Measurements from ENCODE around the gene ASCC3.

ASCC3 gene

DNA sequence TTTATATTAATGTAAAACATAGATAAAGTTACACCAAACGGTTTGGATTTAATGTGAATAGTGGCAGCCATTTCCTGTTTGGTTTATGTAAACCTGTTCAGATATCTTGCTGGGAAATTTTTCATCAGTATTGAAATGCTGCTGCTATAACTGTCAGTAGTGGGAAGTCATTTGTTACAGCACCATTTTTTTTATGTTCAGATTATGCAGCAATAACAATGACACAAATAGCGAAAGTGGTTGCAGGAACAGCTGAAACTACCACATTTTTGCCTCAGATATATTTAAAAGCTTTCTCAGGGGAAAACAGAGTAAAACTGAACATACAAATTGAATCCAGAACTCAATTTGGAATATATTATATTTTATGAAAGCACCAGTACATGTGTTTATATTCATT, 287.6 kb downstream of the ASCC3 start:
- peaks cover 19% of the 10 kb centered on the region for H3K36me3 Mint-ChIP-seq (ENCODE audit: low read depth)
- no peak overlapping the region for H3K27ac Mint-ChIP-seq
- peaks cover 5% of the 10 kb centered on the region for H3K4me1 Mint-ChIP-seq
- no peaks in the 10 kb centered on the region for H3K27me3 Mint-ChIP-seq (ENCODE audit: low read depth)
- TF ChIP-seq, protein P1, sequence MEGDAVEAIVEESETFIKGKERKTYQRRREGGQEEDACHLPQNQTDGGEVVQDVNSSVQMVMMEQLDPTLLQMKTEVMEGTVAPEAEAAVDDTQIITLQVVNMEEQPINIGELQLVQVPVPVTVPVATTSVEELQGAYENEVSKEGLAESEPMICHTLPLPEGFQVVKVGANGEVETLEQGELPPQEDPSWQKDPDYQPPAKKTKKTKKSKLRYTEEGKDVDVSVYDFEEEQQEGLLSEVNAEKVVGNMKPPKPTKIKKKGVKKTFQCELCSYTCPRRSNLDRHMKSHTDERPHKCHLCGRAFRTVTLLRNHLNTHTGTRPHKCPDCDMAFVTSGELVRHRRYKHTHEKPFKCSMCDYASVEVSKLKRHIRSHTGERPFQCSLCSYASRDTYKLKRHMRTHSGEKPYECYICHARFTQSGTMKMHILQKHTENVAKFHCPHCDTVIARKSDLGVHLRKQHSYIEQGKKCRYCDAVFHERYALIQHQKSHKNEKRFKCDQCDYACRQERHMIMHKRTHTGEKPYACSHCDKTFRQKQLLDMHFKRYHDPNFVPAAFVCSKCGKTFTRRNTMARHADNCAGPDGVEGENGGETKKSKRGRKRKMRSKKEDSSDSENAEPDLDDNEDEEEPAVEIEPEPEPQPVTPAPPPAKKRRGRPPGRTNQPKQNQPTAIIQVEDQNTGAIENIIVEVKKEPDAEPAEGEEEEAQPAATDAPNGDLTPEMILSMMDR (IDR thresholded peaks at IDR 0.05; ENCODE audit: unreplicated experiment in 3 of 3), result no peak
- H3K9me3 Mint-ChIP-seq, result no peaks in the 10 kb centered on the region
- no peak overlapping the region for H3K4me3 Mint-ChIP-seq

DNA sequence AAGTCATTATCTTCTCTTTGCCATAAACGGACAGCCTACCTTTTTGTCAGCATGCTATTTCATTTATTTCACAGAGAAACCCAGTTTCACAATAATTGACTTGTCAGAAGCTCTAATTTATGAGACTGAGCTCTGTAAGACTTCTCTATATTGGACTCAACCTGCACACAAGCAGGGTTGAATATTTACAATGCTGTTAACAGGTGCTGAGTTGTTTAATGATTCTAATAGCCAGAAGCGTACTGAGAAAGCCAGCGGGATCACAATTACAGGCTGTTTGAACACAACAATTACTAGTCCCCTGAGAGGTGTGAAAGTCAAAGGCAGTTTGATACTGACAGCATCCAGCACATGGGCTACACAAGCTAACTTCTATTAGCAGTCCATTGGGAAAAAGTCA, 288.2 kb downstream of the ASCC3 start:
- Mint-ChIP-seq H3K9me3 (no peaks in the 10 kb centered on the region), H3K4me3 (no peak overlapping the region), H3K36me3 (ENCODE audit: low read depth) (peaks cover 21% of the 10 kb centered on the region), H3K27me3 (ENCODE audit: low read depth) (no peaks in the 10 kb centered on the region), H3K4me1 (peaks cover 5% of the 10 kb centered on the region), H3K27ac (peak overlapping the region in 1 of 3 experiments; percentile 12)
- TF ChIP-seq, protein P1 (IDR thresholded peaks at IDR 0.05; ENCODE audit: unreplicated experiment in 3 of 3), result no peak

GRCh38 chr6:100577425-100577824, 303.7 kb downstream of the ASCC3 start:
- TF ChIP-seq, protein P1 (IDR thresholded peaks at IDR 0.05; ENCODE audit: unreplicated experiment in 3 of 3), result no peak
- no peaks in the 10 kb centered on the region for H3K27me3 Mint-ChIP-seq (ENCODE audit: low read depth)
- H3K9me3 Mint-ChIP-seq, result peaks cover 8% of the 10 kb centered on the region
- no peak overlapping the region for H3K4me3 Mint-ChIP-seq
- H3K36me3 Mint-ChIP-seq (ENCODE audit: low read depth), result peaks cover 9% of the 10 kb centered on the region
- H3K4me1 Mint-ChIP-seq, result no peaks in the 10 kb centered on the region
- no peak overlapping the region for H3K27ac Mint-ChIP-seq

DNA sequence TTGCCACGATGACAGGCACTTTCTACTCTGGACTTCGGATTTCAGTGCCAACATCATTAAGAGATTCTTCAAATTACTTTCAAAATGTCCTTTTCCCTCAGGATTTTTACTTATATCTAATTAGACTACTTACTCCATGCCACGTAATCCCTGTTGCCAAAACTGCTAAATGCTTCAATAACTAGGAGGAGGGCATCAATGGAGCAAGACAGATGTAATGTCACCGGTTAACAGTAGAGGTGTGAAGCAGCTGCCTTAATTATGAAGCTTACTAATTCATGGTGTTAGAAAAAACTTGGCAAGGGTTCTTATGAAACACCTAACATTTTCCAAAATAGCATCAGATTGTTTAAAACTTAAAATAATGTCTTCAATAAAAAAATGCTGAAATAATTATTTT, 305.2 kb downstream of the ASCC3 start:
- Mint-ChIP-seq H3K4me3 (no peak overlapping the region), H3K36me3 (ENCODE audit: low read depth) (peaks cover 12% of the 10 kb centered on the region), H3K27ac (no peak overlapping the region), H3K27me3 (ENCODE audit: low read depth) (no peaks in the 10 kb centered on the region), H3K4me1 (no peaks in the 10 kb centered on the region), H3K9me3 (peaks cover 8% of the 10 kb centered on the region)
- TF ChIP-seq, protein P1 (IDR thresholded peaks at IDR 0.05; ENCODE audit: unreplicated experiment in 3 of 3), result no peak

- Mint-ChIP-seq H3K4me1 (no peaks in the 10 kb centered on the region), H3K27me3 (ENCODE audit: low read depth) (no peaks in the 10 kb centered on the region), H3K4me3 (no peak overlapping the region), H3K36me3 (ENCODE audit: low read depth) (peaks cover 23% of the 10 kb centered on the region), H3K27ac (no peak overlapping the region), H3K9me3 (peaks cover 14% of the 10 kb centered on the region)
- TF ChIP-seq, protein P1 (IDR thresholded peaks at IDR 0.05; ENCODE audit: unreplicated experiment in 3 of 3), result no peak
These were observed 306.3 kb downstream of the ASCC3 start for GRCh38 chr6:100574836-100575235.

GRCh38 chr6:100573166-100573565, 308.0 kb downstream of the ASCC3 start:
- Mint-ChIP-seq H3K4me1 (no peaks in the 10 kb centered on the region), H3K36me3 (ENCODE audit: low read depth) (peaks cover 16% of the 10 kb centered on the region), H3K27ac (no peak overlapping the region), H3K4me3 (no peak overlapping the region), H3K27me3 (ENCODE audit: low read depth) (no peaks in the 10 kb centered on the region), H3K9me3 (peaks cover 7% of the 10 kb centered on the region)
- TF ChIP-seq, protein P1 (IDR thresholded peaks at IDR 0.05; ENCODE audit: unreplicated experiment in 3 of 3), result peak; percentile 26 to 58 (median 35)
